Measurements from ENCODE around the gene NGDN.

NGDN gene

GRCh38 chr14:23483236-23483854, 13.8 kb downstream of the NGDN start:
- peak; percentile 77 for DNase-seq (ENCODE audit: extremely low spot score)
- ChIA-PET CTCF (interaction anchor here (0.7 to 2.3 kb wide), 5 partner anchors 12 to 76 kb away, joined by 3 to 11 read pairs (median 4); no protein-coding TSS in a partner anchor), POLR2A (interaction anchor here (1.1 to 2.2 kb wide), 2 partner anchors 72 to 77 kb away, joined by 5 to 11 read pairs; no protein-coding TSS in a partner anchor)

GRCh38 chr14:23485326-23485725, 15.8 kb downstream of the NGDN start:
- ChIA-PET CTCF (no interaction called here), POLR2A (no interaction called here)
- no peak for DNase-seq (ENCODE audit: extremely low spot score)
- TF ChIP-seq ARNT (IDR thresholded peaks at IDR 0.05) (no peak), ELF4 (IDR thresholded peaks at IDR 0.05) (no peak), FOXM1 (IDR thresholded peaks at IDR 0.05; ENCODE audit: borderline replicate concordance) (no peak), SP1 (IDR thresholded peaks at IDR 0.05) (no peak), BHLHE40 (IDR thresholded peaks at IDR 0.05; ENCODE audit: borderline replicate concordance) (no peak)

More at GRCh38 chr14:23483236-23483854, 13.8 kb downstream of the NGDN start:
- TF ChIP-seq HDGF (IDR thresholded peaks at IDR 0.05; ENCODE audit: borderline replicate concordance), result no peak
- no peak for TF ChIP-seq FOXK2 (IDR thresholded peaks at IDR 0.05)
- no peak for TF ChIP-seq SP1 (IDR thresholded peaks at IDR 0.05)
- no peak for TF ChIP-seq FOXA1 (IDR thresholded peaks at IDR 0.05)
- TF ChIP-seq ELF4 (IDR thresholded peaks at IDR 0.05), result no peak
- TF ChIP-seq SUZ12 (IDR thresholded peaks at IDR 0.05), result no peak
- TF ChIP-seq ZNF384 (IDR thresholded peaks at IDR 0.05), result no peak
- TF ChIP-seq FOXM1 (IDR thresholded peaks at IDR 0.05; ENCODE audit: borderline replicate concordance), result no peak
- no peak for TF ChIP-seq PKNOX1 (IDR thresholded peaks at IDR 0.05)
- no peak for TF ChIP-seq CTBP1 (IDR thresholded peaks at IDR 0.05; ENCODE audit: borderline replicate concordance)
- no peak for TF ChIP-seq LEF1 (IDR thresholded peaks at IDR 0.05; ENCODE audit: borderline replicate concordance)
- TF ChIP-seq L3MBTL2 (conservative IDR thresholded peaks at IDR 0.05), result no peak
- no peak for TF ChIP-seq BHLHE40 (IDR thresholded peaks at IDR 0.05; ENCODE audit: borderline replicate concordance)
- TF ChIP-seq TARDBP (IDR thresholded peaks at IDR 0.05), result no peak
- no peak for TF ChIP-seq NFRKB (IDR thresholded peaks at IDR 0.05)
- no peak for TF ChIP-seq ARNT (IDR thresholded peaks at IDR 0.05)

- CTCF ChIA-PET, result no interaction called here
- no peak for DNase-seq (ENCODE audit: extremely low spot score)
- TF ChIP-seq L3MBTL2 (conservative IDR thresholded peaks at IDR 0.05) (no peak), SP1 (IDR thresholded peaks at IDR 0.05) (no peak), ZNF384 (IDR thresholded peaks at IDR 0.05) (no peak), PKNOX1 (IDR thresholded peaks at IDR 0.05) (no peak), HDGF (IDR thresholded peaks at IDR 0.05; ENCODE audit: borderline replicate concordance) (no peak), FOXK2 (IDR thresholded peaks at IDR 0.05) (no peak)
- POLR2A ChIA-PET, result no interaction called here
Observed at GRCh38 chr14:23486036-23486435, 16.5 kb downstream of the NGDN start.

GRCh38 chr14:23487216-23487615, 17.7 kb downstream of the NGDN start:
- DNase-seq (ENCODE audit: extremely low spot score), result no peak
- ChIA-PET CTCF (no interaction called here), POLR2A (no interaction called here)
- TF ChIP-seq LEF1 (IDR thresholded peaks at IDR 0.05; ENCODE audit: borderline replicate concordance) (no peak), NFRKB (IDR thresholded peaks at IDR 0.05) (no peak), ZNF384 (IDR thresholded peaks at IDR 0.05) (no peak), ARNT (IDR thresholded peaks at IDR 0.05) (no peak), TARDBP (IDR thresholded peaks at IDR 0.05) (no peak), FOXM1 (IDR thresholded peaks at IDR 0.05; ENCODE audit: borderline replicate concordance) (no peak), CTBP1 (IDR thresholded peaks at IDR 0.05; ENCODE audit: borderline replicate concordance) (no peak), SP1 (IDR thresholded peaks at IDR 0.05) (no peak), BHLHE40 (IDR thresholded peaks at IDR 0.05; ENCODE audit: borderline replicate concordance) (no peak), ELF4 (IDR thresholded peaks at IDR 0.05) (no peak), L3MBTL2 (conservative IDR thresholded peaks at IDR 0.05) (no peak), FOXK2 (IDR thresholded peaks at IDR 0.05) (no peak), HDGF (IDR thresholded peaks at IDR 0.05; ENCODE audit: borderline replicate concordance) (no peak), PKNOX1 (IDR thresholded peaks at IDR 0.05) (no peak), SUZ12 (IDR thresholded peaks at IDR 0.05) (no peak), FOXA1 (IDR thresholded peaks at IDR 0.05) (no peak)

- POLR2A ChIA-PET, result interaction anchor here (1.1 kb wide), 1 partner anchor 64 kb away, joined by 3 read pairs; no protein-coding TSS in a partner anchor
- TF ChIP-seq L3MBTL2 (conservative IDR thresholded peaks at IDR 0.05), result no peak
- TF ChIP-seq FOXA1 (IDR thresholded peaks at IDR 0.05), result no peak
- TF ChIP-seq FOXK2 (IDR thresholded peaks at IDR 0.05), result no peak
- no peak for TF ChIP-seq CTBP1 (IDR thresholded peaks at IDR 0.05; ENCODE audit: borderline replicate concordance)
- no peak for TF ChIP-seq LEF1 (IDR thresholded peaks at IDR 0.05; ENCODE audit: borderline replicate concordance)
- CTCF ChIA-PET, result no interaction called here
- no peak for DNase-seq (ENCODE audit: extremely low spot score)
Observed at GRCh38 chr14:23492618-23493272, 23.2 kb downstream of the NGDN start.

- ChIA-PET POLR2A (no interaction called here), CTCF (interaction anchor here (0.6 to 0.9 kb wide), 2 partner anchors 39 to 65 kb away, joined by 3 read pairs; no protein-coding TSS in a partner anchor)
- no peak for DNase-seq (ENCODE audit: extremely low spot score)
- no peak for TF ChIP-seq SP1 (IDR thresholded peaks at IDR 0.05)
- TF ChIP-seq CTBP1 (IDR thresholded peaks at IDR 0.05; ENCODE audit: borderline replicate concordance), result no peak
- no peak for TF ChIP-seq LEF1 (IDR thresholded peaks at IDR 0.05; ENCODE audit: borderline replicate concordance)
- no peak for TF ChIP-seq ARNT (IDR thresholded peaks at IDR 0.05)
- TF ChIP-seq FOXK2 (IDR thresholded peaks at IDR 0.05), result no peak
- no peak for TF ChIP-seq ELF4 (IDR thresholded peaks at IDR 0.05)
- TF ChIP-seq L3MBTL2 (conservative IDR thresholded peaks at IDR 0.05), result no peak
- no peak for TF ChIP-seq FOXM1 (IDR thresholded peaks at IDR 0.05; ENCODE audit: borderline replicate concordance)
- no peak for TF ChIP-seq SUZ12 (IDR thresholded peaks at IDR 0.05)
- TF ChIP-seq BHLHE40 (IDR thresholded peaks at IDR 0.05; ENCODE audit: borderline replicate concordance), result no peak
- TF ChIP-seq FOXA1 (IDR thresholded peaks at IDR 0.05), result no peak
- no peak for TF ChIP-seq PKNOX1 (IDR thresholded peaks at IDR 0.05)
- TF ChIP-seq TARDBP (IDR thresholded peaks at IDR 0.05), result no peak
- no peak for TF ChIP-seq HDGF (IDR thresholded peaks at IDR 0.05; ENCODE audit: borderline replicate concordance)
Observed at GRCh38 chr14:23494223-23494622, 24.7 kb downstream of the NGDN start.

All from HEK293T (cell line).